Measurements from ENCODE around the gene BCOR. TPM values are rescaled to one million over a fixed set of nuclear protein-coding genes. Genes with fewer than 3 reads are reported as not detected.
A peak's percentile ranks its signal among the peaks of the same experiment; 100 is the strongest.

The BCOR gene
- total and polyA plus RNA-seq, 2 of the 4 experiments (the other 2 are of a cell fraction) = 7.5 to 9.0 TPM

- peak overlapping the region; percentile 80 for H2AFZ ChIP-seq (replicated peaks; ENCODE audit: low read length, poor library complexity)
- no peak overlapping the region for H3K18ac ChIP-seq (ENCODE audit: low read depth, low read length)
- peak overlapping the region; percentile 52; the same call in 1 of the 2 replicates for H3K4ac ChIP-seq (ENCODE audit: low read depth, low read length)
- H3K36me3 ChIP-seq (ENCODE audit: control insufficient read depth, insufficient read depth, low read length) = no peaks in the 10 kb centered on the region
- H3K4me2 ChIP-seq (ENCODE audit: low read depth, low read length) = peak overlapping the region; percentile 89
- no CpG with 5 or more reads among the region's 10 CpGs for WGBS, 2 experiments (ENCODE audit: extremely low coverage in 2 of 2, insufficient read length in 1 of 2)
- peak overlapping the region; percentile 8; the same call in 1 of the 2 replicates for H3K27ac ChIP-seq (ENCODE audit: insufficient read depth, low read length)
- BruUV-seq (replicated peaks) = no TSS peak
- H3K4me1 ChIP-seq (ENCODE audit: control insufficient read depth, insufficient read depth, low read length) = peaks cover 10% of the 10 kb centered on the region
- POLR2A ChIA-PET (ENCODE audit: unreplicated experiment) = no interaction called here
- ATAC-seq (ENCODE audit: low read depth) (no peak), DNase-seq (no peak)
- H3K14ac ChIP-seq (replicated peaks; ENCODE audit: low read depth, low read length) = no peak overlapping the region
- H2BK20ac ChIP-seq (ENCODE audit: low read depth, low read length) = no peak overlapping the region; the same call in 1 of the 2 replicates
- peaks cover 5% of the 10 kb centered on the region for H3K9me1 ChIP-seq (ENCODE audit: insufficient read depth, low read length)
- H4K20me1 ChIP-seq (ENCODE audit: insufficient read depth, low read length) = peaks cover 27% of the 10 kb centered on the region
- no peak overlapping the region for H3K23ac ChIP-seq (ENCODE audit: low read depth, low read length)
- H4K5ac ChIP-seq (ENCODE audit: low read depth, low read length) = no peak overlapping the region
- H3K9me3 ChIP-seq (ENCODE audit: control insufficient read depth, insufficient read depth, low read length) = no peaks in the 10 kb centered on the region
- intact Hi-C loops (cut with micrococcal nuclease) (loop anchor here (10.0 kb wide), 1 partner anchor 439 kb away; no protein-coding TSS in a partner anchor), in situ Hi-C loops (cut with MboI; ENCODE audit: low sequenced_read_pairs) (no loop called here), dilution Hi-C loops (cut with HindIII; ENCODE audit: low sequenced_read_pairs, unreplicated experiment) (no loop called here)
- no peak for TF ChIP-seq RCOR1 (IDR thresholded peaks at IDR 0.05; ENCODE audit: insufficient replicate concordance, low read length)
- TF ChIP-seq RFX5 (IDR thresholded peaks at IDR 0.05; ENCODE audit: low read depth, low read length) = no peak
- no peak for TF ChIP-seq CEBPB (IDR thresholded peaks at IDR 0.05; ENCODE audit: low read depth, low read length)
- TF ChIP-seq CHD1 (IDR thresholded peaks at IDR 0.05; ENCODE audit: low read depth, low read length) = no peak
- TF ChIP-seq USF2 (IDR thresholded peaks at IDR 0.05; ENCODE audit: low read depth, low read length) = no peak
- no peak for TF ChIP-seq NFE2L2 (IDR thresholded peaks at IDR 0.05; ENCODE audit: low read depth, low read length)
- no peaks in the 10 kb centered on the region; the same call in 1 of the 2 replicates for H3K27me3 ChIP-seq (ENCODE audit: control insufficient read depth, insufficient read depth, low read length)
- H2BK15ac ChIP-seq (ENCODE audit: low read depth, low read length) = no peak overlapping the region
- H2BK120ac ChIP-seq (ENCODE audit: low read depth, low read length) = peak overlapping the region; percentile 18; the same call in 1 of the 2 replicates
- peaks cover 8 to 40% of the 10 kb centered on the region in 2 experiments; a peak in 3 of 4 replicates for H3K79me1 ChIP-seq (ENCODE audit: low read depth in 1 of 2, low read length in 2 of 2)
- CTCF ChIA-PET = interaction anchor here (1.1 kb wide), 1 partner anchor 363 kb away, joined by 3 read pairs; no protein-coding TSS in a partner anchor
- peak overlapping the region; percentile 50; the same call in 1 of the 2 replicates for H3K9ac ChIP-seq (ENCODE audit: low read depth, low read length)
- no peak overlapping the region for H4K91ac ChIP-seq (ENCODE audit: insufficient read depth, low read depth, low read length)
- peak overlapping the region; percentile 16; the same call in 1 of the 2 replicates for H3K56ac ChIP-seq (ENCODE audit: extremely low read depth, insufficient read depth, low read length)
- H2BK5ac ChIP-seq (ENCODE audit: low read depth, low read length, poor library complexity, severe bottlenecking) = no peak overlapping the region
- peak overlapping the region; percentile 27; the same call in 1 of the 2 replicates for H2AK5ac ChIP-seq (ENCODE audit: low read depth, low read length)
- peak overlapping the region; percentile 86 for H3K4me3 ChIP-seq (ENCODE audit: insufficient read depth, low read depth, low read length)
- H2AK9ac ChIP-seq (replicated peaks; ENCODE audit: low read depth, low read length, poor library complexity) = no peak overlapping the region
- H4K8ac ChIP-seq (ENCODE audit: low read depth in 2 of 2, low read length in 2 of 2) = no peak overlapping the region
These were observed 4.2 kb downstream of the BCOR start for GRCh38 chrX:40093586-40093985.
